Esophagus muscularis mucosa (tissue), 4 donors: ENCODE results near the gene FAM222B. TPM values are rescaled to one million over a fixed set of nuclear protein-coding genes. Genes with fewer than 3 reads are reported as not detected.
"Not testable (repeated sequence)": the region's sequence is repeated elsewhere in the genome, so short reads cannot be mapped to it uniquely, and the experiment has no call there.

ENCODE experiments used
- DNase-seq: peaks from one replicate; pipeline ENCODE4 v3.0.0-alpha.2; 2017; ENCODE audit errors: extremely low spot score
- H3K27ac ChIP-seq, 4 donors: fragments of 200-600 bp; sonication (generic); replicated peaks in 1 of 4; 1 replicate in 3 of 4; 2 replicates in 1 of 4; pipeline ENCODE4 v1.5.1; 2016 to 2019; ENCODE audit warnings: mild to moderate bottlenecking in 1 of 4
- H3K27me3 ChIP-seq, 4 donors: fragments of 200-600 bp; sonication (generic); one replicate each; pipeline versions ENCODE4 v1.5.1 to v1.6.0; 2016 to 2019
- H3K36me3 ChIP-seq, 4 donors: fragments of 200-600 bp; sonication (generic); one replicate each; pipeline ENCODE4 v1.5.1; 2016 to 2019
- H3K4me1 ChIP-seq, 4 donors: fragments of 200-600 bp; sonication (generic); one replicate each; pipeline ENCODE4 v1.5.1; 2016 to 2019
- H3K4me3 ChIP-seq, 4 donors: fragments of 200-600 bp; sonication (generic); 1 replicate in 2 of 4; 2 replicates in 2 of 4; pipeline ENCODE4 v1.5.1; 2016 to 2019; ENCODE audit warnings: mild to moderate bottlenecking in 4 of 4, moderate library complexity in 1 of 4
- H3K9me3 ChIP-seq, 4 donors: fragments of 200-600 bp; sonication (generic); 1 replicate in 3 of 4; 2 replicates in 1 of 4; pipeline ENCODE4 v1.5.1; 2016 to 2019
- EP300 ChIP-seq: sonication (generic); formaldehyde crosslinking; IDR thresholded peaks from one replicate; pipeline ENCODE4 v1.6.1; 2017; ENCODE audit warnings: antibody characterized with exemption
- POLR2A ChIP-seq: fragments of 450-650 bp; IDR thresholded peaks from one replicate; pipeline ENCODE4 v1.6.1; 2017; ENCODE audit warnings: antibody characterized with exemption, moderate library complexity, mild to moderate bottlenecking, low read depth
- POLR2AphosphoS5 ChIP-seq, 2 donors: sonication (generic); formaldehyde crosslinking; IDR thresholded peaks; one replicate each; pipeline ENCODE4 v1.6.1; 2017; ENCODE audit warnings: antibody characterized with exemption in 2 of 2
- WGBS: methylation state at CpG from one replicate; pipeline ENCODE4 v1.1.5; 2018; 5-methylcytosine and 5-hydroxymethylcytosine counted together
- intact Hi-C: fragments of 100-400 bp; cut with DNase I; formaldehyde crosslinking; loops from one replicate; pipeline ENCODE4 v1.15.1; 2023
- total RNA-seq, 4 donors: library from RNA; depleted of rRNA; stranded (reverse); fragments of >200 nt; gene quantifications; one replicate each; pipeline versions ENCODE4 v1.1.0 to v1.2.1, GENCODE V29; 2016
- TF ChIP-seq, protein P1 (sequence below), 3 experiments: fragments of 200-600 bp in 2 of 3; fragments of 450-650 bp in 1 of 3; sonication (generic) in 2 of 3; IDR thresholded peaks; one replicate each; pipeline ENCODE4 v1.5.1; 2017 to 2019; ENCODE audit warnings: antibody characterized with exemption in 3 of 3, mild to moderate bottlenecking in 2 of 3, moderate library complexity in 1 of 3

FAM222B gene
- total RNA-seq, 4 donors from 2014 or later: 15.9 to 48.1 (median 30.3) TPM

DNA sequence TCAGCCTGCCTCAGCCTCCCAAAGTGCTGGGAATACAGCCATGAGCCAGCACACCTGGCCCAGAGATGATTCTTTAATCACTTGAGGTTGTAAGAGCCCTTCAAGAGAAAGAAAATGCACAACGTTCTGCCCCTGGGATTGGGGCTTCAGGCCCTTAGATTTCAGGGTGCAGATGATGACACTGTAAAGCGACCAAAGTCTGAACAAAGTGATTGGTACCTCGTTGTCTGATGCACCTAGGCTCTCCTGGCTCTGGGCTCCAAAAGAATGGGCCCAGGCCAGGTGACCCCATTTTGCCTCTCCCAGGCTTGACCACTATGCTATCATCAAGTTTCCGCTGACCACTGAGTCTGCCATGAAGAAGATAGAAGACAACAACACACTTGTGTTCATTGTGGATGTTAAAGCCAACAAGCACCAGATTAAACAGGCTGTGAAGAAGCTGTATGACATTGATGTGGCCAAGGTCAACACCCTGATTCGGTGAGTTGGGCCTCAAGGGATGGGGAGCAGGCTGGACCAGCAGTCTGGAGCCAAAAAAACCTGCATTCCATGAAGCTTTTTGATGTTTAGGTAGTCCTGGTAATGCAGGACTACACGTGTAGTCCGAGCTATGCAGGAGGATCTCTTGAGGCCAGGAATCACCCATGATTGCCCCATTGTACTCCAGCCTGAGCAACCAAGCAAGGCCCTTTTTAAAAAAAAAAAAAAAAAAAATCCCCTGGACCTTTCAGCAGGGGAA lies 120.0 kb downstream of the FAM222B start:
- intact Hi-C loops: loop anchor here (5.0 kb wide), 1 partner anchor 40 kb away; no protein-coding TSS in a partner anchor
- no peak for TF ChIP-seq POLR2AphosphoS5 (IDR thresholded peaks at IDR 0.05)
- TF ChIP-seq POLR2A: no peak
- TF ChIP-seq EP300: no peak
- TF ChIP-seq, protein P1, sequence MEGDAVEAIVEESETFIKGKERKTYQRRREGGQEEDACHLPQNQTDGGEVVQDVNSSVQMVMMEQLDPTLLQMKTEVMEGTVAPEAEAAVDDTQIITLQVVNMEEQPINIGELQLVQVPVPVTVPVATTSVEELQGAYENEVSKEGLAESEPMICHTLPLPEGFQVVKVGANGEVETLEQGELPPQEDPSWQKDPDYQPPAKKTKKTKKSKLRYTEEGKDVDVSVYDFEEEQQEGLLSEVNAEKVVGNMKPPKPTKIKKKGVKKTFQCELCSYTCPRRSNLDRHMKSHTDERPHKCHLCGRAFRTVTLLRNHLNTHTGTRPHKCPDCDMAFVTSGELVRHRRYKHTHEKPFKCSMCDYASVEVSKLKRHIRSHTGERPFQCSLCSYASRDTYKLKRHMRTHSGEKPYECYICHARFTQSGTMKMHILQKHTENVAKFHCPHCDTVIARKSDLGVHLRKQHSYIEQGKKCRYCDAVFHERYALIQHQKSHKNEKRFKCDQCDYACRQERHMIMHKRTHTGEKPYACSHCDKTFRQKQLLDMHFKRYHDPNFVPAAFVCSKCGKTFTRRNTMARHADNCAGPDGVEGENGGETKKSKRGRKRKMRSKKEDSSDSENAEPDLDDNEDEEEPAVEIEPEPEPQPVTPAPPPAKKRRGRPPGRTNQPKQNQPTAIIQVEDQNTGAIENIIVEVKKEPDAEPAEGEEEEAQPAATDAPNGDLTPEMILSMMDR (IDR thresholded peaks at IDR 0.05): no peak
- H3K4me1 ChIP-seq: peaks cover 54 to 81% (median 71%) of the 10 kb centered on the region in 4 donors

DNA sequence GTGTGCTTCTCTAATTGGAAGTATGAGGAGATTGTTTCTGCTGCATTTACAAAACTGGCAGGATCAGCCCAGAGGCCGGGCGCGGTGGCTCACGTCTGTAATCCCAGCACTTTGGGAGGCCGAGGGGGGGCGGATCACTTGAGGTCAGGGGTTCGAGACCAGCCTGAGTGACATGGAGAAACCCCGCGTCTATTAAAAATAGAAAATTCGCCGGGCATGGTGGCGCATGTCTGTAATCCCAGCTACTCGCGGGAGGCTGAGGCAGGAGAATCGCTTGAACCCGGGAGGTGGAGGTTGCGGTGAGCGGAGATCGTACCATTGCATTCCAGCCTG lies 121.6 kb downstream of the FAM222B start:
- not testable (repeated sequence) for H3K9me3 ChIP-seq, H3K27me3 ChIP-seq, DNase-seq
- Histone ChIP-seq H3K36me3 (peaks cover 33 to 44% (median 40%) of the 10 kb centered on the region in 4 donors), H3K4me3 (peak overlapping the region; percentile 67 to 95 (median 76)), H3K4me1 (peaks cover 54 to 79% (median 67%) of the 10 kb centered on the region in 4 donors), H3K27ac (peak overlapping the region in 3 of 4 donors; percentile 88 to 91 (median 89))
- 37% methylated on average over 19 of the region's 19 CpGs for WGBS
- intact Hi-C loops: loop anchor here (5.0 kb wide), 1 partner anchor 41 kb away; no protein-coding TSS in a partner anchor

More for the DNA sequence above, 120.0 kb downstream of the FAM222B start:
- H3K36me3 ChIP-seq: peaks cover 33 to 44% (median 40%) of the 10 kb centered on the region in 4 donors
- no peak for DNase-seq
- no peaks in the 10 kb centered on the region for H3K27me3 ChIP-seq
- 72% methylated on average over 6 of the region's 7 CpGs for WGBS
- H3K9me3 ChIP-seq: no peaks in the 10 kb centered on the region
- peak overlapping the region in 1 of 4 donors; percentile 18 for H3K27ac ChIP-seq
- H3K4me3 ChIP-seq: no peak overlapping the region

DNA sequence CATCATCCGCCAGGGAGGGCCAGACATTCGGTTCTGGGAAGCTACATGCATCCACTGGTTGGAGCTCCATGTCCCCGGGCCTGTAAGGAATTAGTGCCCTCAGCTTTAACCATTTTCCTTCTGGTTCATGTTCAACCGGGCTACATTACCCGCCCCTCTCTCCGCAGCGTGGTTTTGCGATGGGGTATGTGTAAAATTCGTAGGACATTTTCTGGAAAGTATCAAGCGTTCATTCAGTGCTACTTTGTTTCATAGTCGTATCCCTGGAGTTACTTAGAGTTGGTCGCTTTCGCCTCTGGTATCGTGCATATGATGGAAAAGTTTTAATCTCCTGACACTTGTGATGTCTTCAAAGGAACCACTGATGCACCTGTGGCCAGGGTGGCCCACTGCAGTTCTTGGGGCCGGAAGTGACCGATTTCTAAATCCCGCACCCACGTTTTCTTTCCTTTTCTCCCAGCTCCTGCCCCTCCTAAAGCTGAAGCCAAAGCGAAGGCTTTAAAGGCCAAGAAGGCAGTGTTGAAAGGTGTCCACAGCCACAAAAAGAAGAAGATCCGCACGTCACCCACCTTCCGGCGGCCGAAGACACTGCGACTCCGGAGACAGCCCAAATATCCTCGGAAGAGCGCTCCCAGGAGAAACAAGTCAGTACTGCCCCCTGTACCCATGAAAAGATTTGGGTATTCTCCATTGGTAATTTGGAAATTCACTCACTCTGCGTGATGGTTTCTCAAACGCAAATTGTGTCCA lies 122.2 kb downstream of the FAM222B start:
- WGBS: 6% methylated on average over 26 of the region's 30 CpGs
- no peak for DNase-seq
- Histone ChIP-seq H3K9me3 (no peaks in the 10 kb centered on the region), H3K36me3 (peaks cover 33 to 47% (median 42%) of the 10 kb centered on the region in 4 donors), H3K4me3 (peak overlapping the region; percentile 67 to 95 (median 76)), H3K27me3 (no peaks in the 10 kb centered on the region), H3K4me1 (peaks cover 54 to 79% (median 67%) of the 10 kb centered on the region in 4 donors), H3K27ac (peak overlapping the region; percentile 88 to 97 (median 90))
- intact Hi-C loops: loop anchor here (5.0 kb wide), 1 partner anchor 42 kb away; no protein-coding TSS in a partner anchor
- TF ChIP-seq POLR2A: no peak
- TF ChIP-seq, protein P1 (IDR thresholded peaks at IDR 0.05): no peak
- TF ChIP-seq EP300: no peak
- no peak for TF ChIP-seq POLR2AphosphoS5 (IDR thresholded peaks at IDR 0.05)

DNA sequence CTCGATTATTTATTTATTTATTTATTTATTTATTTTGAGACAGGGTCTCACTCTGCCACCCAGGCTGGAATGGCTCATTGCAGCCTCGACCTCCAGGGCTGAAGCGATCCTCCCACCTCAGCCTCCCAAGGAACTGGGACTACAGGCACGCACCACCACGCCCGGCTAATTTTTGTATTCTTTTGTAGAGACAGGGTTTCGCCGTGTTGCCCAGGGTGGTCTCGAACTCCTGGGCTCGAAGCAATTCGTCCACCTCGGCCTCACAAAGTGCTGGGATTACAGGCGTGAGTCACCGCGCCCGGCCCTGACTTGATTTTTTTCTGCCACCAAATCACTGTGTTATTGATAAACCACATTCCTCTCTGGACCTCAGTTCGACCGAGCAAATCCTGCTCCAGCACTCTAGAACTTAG lies 123.6 kb downstream of the FAM222B start:
- TF ChIP-seq POLR2AphosphoS5 (IDR thresholded peaks at IDR 0.05) (no peak), POLR2A (no peak), EP300 (no peak)
- TF ChIP-seq, protein P1 (IDR thresholded peaks at IDR 0.05): no peak
- no peak for DNase-seq
- 36% methylated on average over 18 of the region's 18 CpGs for WGBS
- peak overlapping the region; percentile 67 to 95 (median 76) for H3K4me3 ChIP-seq
- no peaks in the 10 kb centered on the region for H3K27me3 ChIP-seq
- peaks cover 33 to 50% (median 46%) of the 10 kb centered on the region in 4 donors for H3K36me3 ChIP-seq
- intact Hi-C loops: no loop called here
- H3K9me3 ChIP-seq: no peaks in the 10 kb centered on the region
- H3K27ac ChIP-seq: peak overlapping the region; percentile 88 to 97 (median 90)
- peaks cover 50 to 72% (median 63%) of the 10 kb centered on the region in 4 donors for H3K4me1 ChIP-seq
